ENCODE data around the gene DGKA.

The DGKA gene

GRCh38 chr12:55955344-55955743 lies 24.4 kb downstream of the DGKA start:
- Histone ChIP-seq H3F3A (ENCODE audit: low read depth) (no peaks in the 10 kb centered on the region), H3K4me2 (ENCODE audit: low read depth, low read length, poor library complexity, severe bottlenecking) (no peak overlapping the region), H3K36me3 (ENCODE audit: insufficient read depth, low read length) (peaks cover 28% of the 10 kb centered on the region; the same call in 1 of the 2 replicates), H3K4me1 (ENCODE audit: insufficient read depth, low read length, poor library complexity, severe bottlenecking) (no peaks in the 10 kb centered on the region), H3K27me3 (ENCODE audit: insufficient read depth, low read length, poor library complexity, severe bottlenecking) (no peaks in the 10 kb centered on the region), H2AFZ (ENCODE audit: low read length) (no peak overlapping the region), H3K9me3 (ENCODE audit: insufficient read depth, low read depth, low read length) (no peaks in the 10 kb centered on the region), H3K79me2 (ENCODE audit: insufficient read depth, low read length) (no peaks in the 10 kb centered on the region), H3K9me2 (replicated peaks; ENCODE audit: low read depth, low read length) (no peaks in the 10 kb centered on the region), H3K9ac (ENCODE audit: low read depth, low read length, poor library complexity, severe bottlenecking) (no peak overlapping the region), H4K20me1 (ENCODE audit: insufficient read depth, low read length, poor library complexity, severe bottlenecking) (no peaks in the 10 kb centered on the region), H3K4me3 (ENCODE audit: low read length, poor library complexity, severe bottlenecking) (no peak overlapping the region)
- TF ChIP-seq EZH2phosphoT487 (IDR thresholded peaks at IDR 0.05; ENCODE audit: borderline replicate concordance), result no peak
- TF ChIP-seq CTCF (conservative IDR thresholded peaks at IDR 0.05; ENCODE audit: low read length), result no peak

GRCh38 chr12:55955800-55956508 lies 25.0 kb downstream of the DGKA start:
- H4K20me1 ChIP-seq (ENCODE audit: insufficient read depth, low read length, poor library complexity, severe bottlenecking), result no peaks in the 10 kb centered on the region
- no peaks in the 10 kb centered on the region for H3K79me2 ChIP-seq (ENCODE audit: insufficient read depth, low read length)
- H3K36me3 ChIP-seq (ENCODE audit: insufficient read depth, low read length), result peaks cover 28% of the 10 kb centered on the region; the same call in 1 of the 2 replicates
- H3F3A ChIP-seq (ENCODE audit: low read depth), result no peaks in the 10 kb centered on the region
- no peaks in the 10 kb centered on the region for H3K27me3 ChIP-seq (ENCODE audit: insufficient read depth, low read length, poor library complexity, severe bottlenecking)
- no peak overlapping the region for H3K9ac ChIP-seq (ENCODE audit: low read depth, low read length, poor library complexity, severe bottlenecking)
- no peak overlapping the region for H2AFZ ChIP-seq (ENCODE audit: low read length)
- no peaks in the 10 kb centered on the region for H3K9me3 ChIP-seq (ENCODE audit: insufficient read depth, low read depth, low read length)
- no peaks in the 10 kb centered on the region for H3K4me1 ChIP-seq (ENCODE audit: insufficient read depth, low read length, poor library complexity, severe bottlenecking)
- TF ChIP-seq EZH2phosphoT487 (IDR thresholded peaks at IDR 0.05; ENCODE audit: borderline replicate concordance) (no peak), CTCF (conservative IDR thresholded peaks at IDR 0.05; ENCODE audit: low read length) (peak; percentile 66)
- H3K4me3 ChIP-seq (ENCODE audit: low read length, poor library complexity, severe bottlenecking), result no peak overlapping the region
- no peaks in the 10 kb centered on the region for H3K9me2 ChIP-seq (replicated peaks; ENCODE audit: low read depth, low read length)
- H3K4me2 ChIP-seq (ENCODE audit: low read depth, low read length, poor library complexity, severe bottlenecking), result no peak overlapping the region

- Histone ChIP-seq H3K4me3 (ENCODE audit: low read length, poor library complexity, severe bottlenecking) (no peak overlapping the region), H3K9me2 (replicated peaks; ENCODE audit: low read depth, low read length) (no peaks in the 10 kb centered on the region), H3K9me3 (ENCODE audit: insufficient read depth, low read depth, low read length) (no peaks in the 10 kb centered on the region), H3K27me3 (ENCODE audit: insufficient read depth, low read length, poor library complexity, severe bottlenecking) (no peaks in the 10 kb centered on the region), H2AFZ (ENCODE audit: low read length) (no peak overlapping the region), H3F3A (ENCODE audit: low read depth) (no peaks in the 10 kb centered on the region), H4K20me1 (ENCODE audit: insufficient read depth, low read length, poor library complexity, severe bottlenecking) (no peaks in the 10 kb centered on the region), H3K4me1 (ENCODE audit: insufficient read depth, low read length, poor library complexity, severe bottlenecking) (no peaks in the 10 kb centered on the region), H3K79me2 (ENCODE audit: insufficient read depth, low read length) (no peaks in the 10 kb centered on the region), H3K4me2 (ENCODE audit: low read depth, low read length, poor library complexity, severe bottlenecking) (no peak overlapping the region), H3K36me3 (ENCODE audit: insufficient read depth, low read length) (peaks cover 14% of the 10 kb centered on the region; the same call in 1 of the 2 replicates), H3K9ac (ENCODE audit: low read depth, low read length, poor library complexity, severe bottlenecking) (no peak overlapping the region)
- no peak for TF ChIP-seq CTCF (conservative IDR thresholded peaks at IDR 0.05; ENCODE audit: low read length)
- no peak for TF ChIP-seq EZH2phosphoT487 (IDR thresholded peaks at IDR 0.05; ENCODE audit: borderline replicate concordance)
Observed at GRCh38 chr12:55957106-55957859, 26.3 kb downstream of the DGKA start.

All from Loucy (cell line).